ENCODE results near the gene OR5P2.

- TF ChIP-seq CTCF (IDR thresholded peaks at IDR 0.05) (no peak), EZH2phosphoT487 (IDR thresholded peaks at IDR 0.05) (no peak)
These were observed 48.2 kb upstream of the OR5P2 start for GRCh38 chr11:7844986-7845385.
